ENCODE results near the gene MORN4. TPM values are rescaled to one million over a fixed set of nuclear protein-coding genes. Genes with fewer than 3 reads are reported as not detected.

Gene MORN4
- polyA plus RNA-seq, 1 of the 3 experiments (the other 2 are of a cell fraction): 31.4 TPM

- TF ChIP-seq POLR2AphosphoS5 (IDR thresholded peaks at IDR 0.05; ENCODE audit: low read depth, low read length) (no peak), NFIC (IDR thresholded peaks at IDR 0.05; ENCODE audit: borderline replicate concordance) (peak; percentile 77), USF1 (IDR thresholded peaks at IDR 0.05; ENCODE audit: borderline replicate concordance, low read depth) (no peak), PBX3 (IDR thresholded peaks at IDR 0.05) (no peak), TEAD4 (IDR thresholded peaks at IDR 0.05; ENCODE audit: borderline replicate concordance, insufficient read depth) (peak; percentile 39; the same call in 1 of the 2 replicates), GATA2 (CRISPR knock-in tag; IDR thresholded peaks at IDR 0.05) (no peak), FOSL2 (IDR thresholded peaks at IDR 0.05; ENCODE audit: borderline replicate concordance, low read depth) (peak; percentile 86), YY1 (IDR thresholded peaks at IDR 0.05; ENCODE audit: low read depth) (no peak), JUND (IDR thresholded peaks at IDR 0.05) (peak; percentile 81), REST (IDR thresholded peaks at IDR 0.05; ENCODE audit: low read depth, low read length) (0 out of 2 replicates have a peak, but pooled peaks have one; percentile 19), CHD2 (IDR thresholded peaks at IDR 0.05; ENCODE audit: low read length, partially characterized antibody) (no peak), MEF2A (IDR thresholded peaks at IDR 0.05; ENCODE audit: borderline replicate concordance, low read depth) (no peak), TCF12 (IDR thresholded peaks at IDR 0.05) (peak; percentile 41), FOXJ3 (CRISPR knock-in tag; IDR thresholded peaks at IDR 0.05) (no peak), EZH2phosphoT487 (IDR thresholded peaks at IDR 0.05; ENCODE audit: borderline replicate concordance, low read depth) (no peak)
These were observed 36.9 kb downstream of the MORN4 start (continued) for GRCh38 chr10:97596101-97597082.
